MM.1S (cell line): ENCODE measurements around the gene CRB1.

Experiments used
- CTCF ChIP-seq: fragments of 300-600 bp; sonication (generic); IDR thresholded peaks from 2 replicates; pipeline ENCODE4 v1.5.1; 2016; ENCODE audit warnings: antibody characterized with exemption, low read length, mixed read lengths
- EZH2 ChIP-seq: fragments of 300-600 bp; sonication (generic); optimal IDR thresholded peaks from 2 replicates; pipeline ENCODE3; 2017; ENCODE audit warnings: low read depth, mild to moderate bottlenecking, antibody characterized with exemption, low read length, mixed read lengths
- EZH2phosphoT487 ChIP-seq: fragments of 300-600 bp; sonication (generic); IDR thresholded peaks from 2 replicates; pipeline ENCODE4 v1.6.1; 2018; ENCODE audit warnings: antibody characterized with exemption, low read length

- no peak for TF ChIP-seq CTCF
- TF ChIP-seq EZH2, result no peak
- TF ChIP-seq EZH2phosphoT487, result no peak
Observed at GRCh38 chr1:197402189-197402588, 134.1 kb downstream of the CRB1 start.
